GM12878 (cell line): Measurements from ENCODE around the gene CCSER1. TPM values are rescaled to one million over a fixed set of nuclear protein-coding genes. Genes with fewer than 3 reads are reported as not detected.

Experiments
- CBX5 ChIP-seq: sonication (generic); IDR thresholded peaks from 2 replicates; pipeline ENCODE4 v1.6.1; 2016; ENCODE audit warnings: low read depth, moderate library complexity, mild to moderate bottlenecking, inconsistent platforms
- MTA3 ChIP-seq: IDR thresholded peaks from 2 replicates; pipeline ENCODE4 v1.6.1; 2012; ENCODE audit warnings: low read length, inconsistent platforms, borderline replicate concordance
- MXI1 ChIP-seq: fragments of 150-350 bp; IDR thresholded peaks from 2 replicates; pipeline ENCODE4 v1.6.1; 2011; ENCODE audit warnings: low read depth, mild to moderate bottlenecking, inconsistent platforms, low read length, improper control_type of control experiment
- polyA plus RNA-seq, 11 experiments: library from polyadenylated mRNA; depleted of rRNA in 4 of 11; unstranded in 6 of 11; stranded (reverse) in 5 of 11; fragments of >200 nt; fragmentation: Nextera tagmentation in 4 of 11; fragmentation: Illumina TruSeq in 1 of 11; extraction: Ambion mirVana in 4 of 11; extraction: Trizol in 1 of 11; gene quantifications; 1 replicate in 1 of 11; 2 replicates in 10 of 11; pipeline versions ENCODE4 v1.2.1 to v1.2.3, GENCODE V29; 2011 to 2016; ENCODE audit warnings: inconsistent platforms in 2 of 11, missing spikeins in 2 of 11, low read depth in 1 of 11
- total RNA-seq, 4 experiments: library from RNA; depleted of rRNA in 3 of 4; stranded (reverse); fragments of >200 nt in 3 of 4; fragmentation: Illumina TruSeq in 1 of 4; extraction: Trizol in 1 of 4; gene quantifications; 2 replicates each; pipeline versions ENCODE4 v1.2.1 to v1.2.3, GENCODE V29; 2013 to 2021
- TF ChIP-seq, protein P1 (sequence below): fragments of 150-350 bp; IDR thresholded peaks from 2 replicates; pipeline ENCODE4 v1.6.1; 2016; ENCODE audit warnings: low read depth, low read length
- TF ChIP-seq, protein P2 (sequence below): fragments of 450-650 bp; IDR thresholded peaks from 2 replicates; pipeline ENCODE4 v1.6.1; 2017; ENCODE audit warnings: mild to moderate bottlenecking, moderate library complexity

Gene CCSER1
- total and polyA plus RNA-seq, 10 of the 15 experiments (the other 5 are each of a cell fraction or from before 2014, with no cell fraction given), result 0.22 to 2.7 (median 1.0) TPM

DNA sequence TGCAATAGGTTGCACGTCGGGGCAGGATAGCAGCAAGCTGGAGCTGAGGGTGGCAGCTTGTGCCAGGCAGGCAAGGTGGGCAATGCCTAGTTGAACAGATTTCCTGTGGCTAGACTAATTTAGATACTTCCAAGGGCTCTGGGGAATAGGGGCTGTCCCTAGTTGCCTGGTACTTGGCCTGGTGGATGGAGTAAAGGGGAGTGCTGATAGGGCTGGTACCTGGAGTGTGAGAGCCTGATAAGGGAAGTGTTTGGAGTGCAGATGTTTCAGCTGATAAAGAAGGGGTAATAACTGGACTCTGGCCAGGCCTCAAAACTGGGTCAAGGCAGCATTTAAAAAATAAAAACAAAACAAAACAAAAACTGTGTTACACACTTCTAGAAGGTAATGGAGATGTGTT is 665.5 kb downstream of the CCSER1 start (continued):
- TF ChIP-seq, protein P1, sequence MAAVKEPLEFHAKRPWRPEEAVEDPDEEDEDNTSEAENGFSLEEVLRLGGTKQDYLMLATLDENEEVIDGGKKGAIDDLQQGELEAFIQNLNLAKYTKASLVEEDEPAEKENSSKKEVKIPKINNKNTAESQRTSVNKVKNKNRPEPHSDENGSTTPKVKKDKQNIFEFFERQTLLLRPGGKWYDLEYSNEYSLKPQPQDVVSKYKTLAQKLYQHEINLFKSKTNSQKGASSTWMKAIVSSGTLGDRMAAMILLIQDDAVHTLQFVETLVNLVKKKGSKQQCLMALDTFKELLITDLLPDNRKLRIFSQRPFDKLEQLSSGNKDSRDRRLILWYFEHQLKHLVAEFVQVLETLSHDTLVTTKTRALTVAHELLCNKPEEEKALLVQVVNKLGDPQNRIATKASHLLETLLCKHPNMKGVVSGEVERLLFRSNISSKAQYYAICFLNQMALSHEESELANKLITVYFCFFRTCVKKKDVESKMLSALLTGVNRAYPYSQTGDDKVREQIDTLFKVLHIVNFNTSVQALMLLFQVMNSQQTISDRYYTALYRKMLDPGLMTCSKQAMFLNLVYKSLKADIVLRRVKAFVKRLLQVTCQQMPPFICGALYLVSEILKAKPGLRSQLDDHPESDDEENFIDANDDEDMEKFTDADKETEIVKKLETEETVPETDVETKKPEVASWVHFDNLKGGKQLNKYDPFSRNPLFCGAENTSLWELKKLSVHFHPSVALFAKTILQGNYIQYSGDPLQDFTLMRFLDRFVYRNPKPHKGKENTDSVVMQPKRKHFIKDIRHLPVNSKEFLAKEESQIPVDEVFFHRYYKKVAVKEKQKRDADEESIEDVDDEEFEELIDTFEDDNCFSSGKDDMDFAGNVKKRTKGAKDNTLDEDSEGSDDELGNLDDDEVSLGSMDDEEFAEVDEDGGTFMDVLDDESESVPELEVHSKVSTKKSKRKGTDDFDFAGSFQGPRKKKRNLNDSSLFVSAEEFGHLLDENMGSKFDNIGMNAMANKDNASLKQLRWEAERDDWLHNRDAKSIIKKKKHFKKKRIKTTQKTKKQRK, result no peak
- TF ChIP-seq MTA3, result no peak
- TF ChIP-seq, protein P2, sequence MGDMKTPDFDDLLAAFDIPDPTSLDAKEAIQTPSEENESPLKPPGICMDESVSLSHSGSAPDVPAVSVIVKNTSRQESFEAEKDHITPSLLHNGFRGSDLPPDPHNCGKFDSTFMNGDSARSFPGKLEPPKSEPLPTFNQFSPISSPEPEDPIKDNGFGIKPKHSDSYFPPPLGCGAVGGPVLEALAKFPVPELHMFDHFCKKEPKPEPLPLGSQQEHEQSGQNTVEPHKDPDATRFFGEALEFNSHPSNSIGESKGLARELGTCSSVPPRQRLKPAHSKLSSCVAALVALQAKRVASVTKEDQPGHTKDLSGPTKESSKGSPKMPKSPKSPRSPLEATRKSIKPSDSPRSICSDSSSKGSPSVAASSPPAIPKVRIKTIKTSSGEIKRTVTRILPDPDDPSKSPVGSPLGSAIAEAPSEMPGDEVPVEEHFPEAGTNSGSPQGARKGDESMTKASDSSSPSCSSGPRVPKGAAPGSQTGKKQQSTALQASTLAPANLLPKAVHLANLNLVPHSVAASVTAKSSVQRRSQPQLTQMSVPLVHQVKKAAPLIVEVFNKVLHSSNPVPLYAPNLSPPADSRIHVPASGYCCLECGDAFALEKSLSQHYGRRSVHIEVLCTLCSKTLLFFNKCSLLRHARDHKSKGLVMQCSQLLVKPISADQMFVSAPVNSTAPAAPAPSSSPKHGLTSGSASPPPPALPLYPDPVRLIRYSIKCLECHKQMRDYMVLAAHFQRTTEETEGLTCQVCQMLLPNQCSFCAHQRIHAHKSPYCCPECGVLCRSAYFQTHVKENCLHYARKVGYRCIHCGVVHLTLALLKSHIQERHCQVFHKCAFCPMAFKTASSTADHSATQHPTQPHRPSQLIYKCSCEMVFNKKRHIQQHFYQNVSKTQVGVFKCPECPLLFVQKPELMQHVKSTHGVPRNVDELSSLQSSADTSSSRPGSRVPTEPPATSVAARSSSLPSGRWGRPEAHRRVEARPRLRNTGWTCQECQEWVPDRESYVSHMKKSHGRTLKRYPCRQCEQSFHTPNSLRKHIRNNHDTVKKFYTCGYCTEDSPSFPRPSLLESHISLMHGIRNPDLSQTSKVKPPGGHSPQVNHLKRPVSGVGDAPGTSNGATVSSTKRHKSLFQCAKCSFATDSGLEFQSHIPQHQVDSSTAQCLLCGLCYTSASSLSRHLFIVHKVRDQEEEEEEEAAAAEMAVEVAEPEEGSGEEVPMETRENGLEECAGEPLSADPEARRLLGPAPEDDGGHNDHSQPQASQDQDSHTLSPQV, result no peak
- TF ChIP-seq CBX5, result no peak
- no peak for TF ChIP-seq MXI1
